Stomach (tissue), 4 donors: ENCODE data around the gene PLEKHA6.

Source experiments
- CTCF ChIP-seq, 7 experiments: fragments of 450-650 bp in 4 of 7; fragments of 200-600 bp in 3 of 7; sonication (generic) in 3 of 7; IDR thresholded peaks; one replicate each; pipeline ENCODE4 v1.5.1; 2016 to 2019; ENCODE audit warnings: antibody characterized with exemption in 7 of 7, control low read depth in 2 of 7, mild to moderate bottlenecking in 1 of 7
- POLR2AphosphoS5 ChIP-seq, 3 donors: sonication (generic); formaldehyde crosslinking; IDR thresholded peaks; one replicate each; pipeline ENCODE4 v1.6.1; 2016; ENCODE audit warnings: antibody characterized with exemption in 3 of 3

DNA sequence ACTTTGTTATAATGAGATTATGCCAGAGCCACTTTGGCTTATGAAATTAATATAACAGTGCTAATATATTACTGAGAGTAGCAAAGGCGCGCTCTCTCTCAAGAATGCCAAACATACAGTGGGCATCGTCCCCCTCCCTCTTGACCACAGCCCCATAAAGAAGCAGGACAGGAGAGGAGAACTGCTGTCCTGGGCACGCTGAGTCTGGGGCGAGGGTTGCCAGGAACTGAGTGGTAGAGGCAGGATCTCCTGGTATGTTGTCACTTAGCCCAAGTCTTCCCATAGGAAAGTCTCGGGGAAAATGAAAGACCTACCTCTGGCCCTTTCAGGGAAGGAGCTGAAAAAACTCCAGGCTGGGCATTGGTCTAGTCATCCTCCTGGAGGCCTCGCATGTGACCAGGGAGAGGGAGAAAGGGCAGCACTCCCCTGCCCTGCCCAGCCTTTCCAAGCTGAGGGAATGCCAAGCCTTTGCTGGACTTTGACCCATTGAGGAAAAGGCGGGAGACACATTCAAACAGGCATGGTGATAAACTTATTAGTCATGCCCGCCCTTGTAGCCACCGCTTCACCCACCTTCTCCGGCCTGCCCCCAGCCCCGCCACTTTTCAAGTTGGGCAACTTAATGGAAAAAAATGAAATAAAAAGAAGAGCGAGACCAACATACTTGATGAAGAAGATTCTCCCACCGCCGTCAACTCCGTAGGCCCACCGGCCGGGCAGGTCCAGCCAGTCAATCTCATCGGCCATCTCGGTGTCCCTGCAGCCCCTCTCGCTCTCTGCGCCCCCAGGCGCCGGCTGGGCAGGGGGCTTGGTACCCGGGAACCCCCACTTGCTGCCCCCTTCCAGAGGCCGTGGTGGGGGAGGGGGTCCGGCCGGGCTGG, 17.4 kb upstream of the PLEKHA6 start:
- TF ChIP-seq CTCF (IDR thresholded peaks at IDR 0.05) (no peak), POLR2AphosphoS5 (IDR thresholded peaks at IDR 0.05) (peak in 2 of 3 donors; percentile 71 to 85)
